Gastrocnemius medialis (tissue), 4 donors: Measurements from ENCODE around the gene KLF2. TPM values are rescaled to one million over a fixed set of nuclear protein-coding genes. Genes with fewer than 3 reads are reported as not detected.

Experiments
- ATAC-seq, 2 donors: fragments of 150-250 bp; one replicate each; pipeline ENCODE4 v1.9.1; 2016
- DNase-seq, 2 donors: peaks; one replicate each; pipeline ENCODE4 v3.0.0-alpha.2; 2019
- H3K27ac ChIP-seq, 4 donors: fragments of 200-600 bp; sonication (generic); 1 replicate in 1 of 4; 2 replicates in 3 of 4; pipeline ENCODE4 v1.5.1; 2016 to 2018; ENCODE audit warnings: mild to moderate bottlenecking in 2 of 4, moderate library complexity in 1 of 4
- H3K27me3 ChIP-seq, 3 donors: fragments of 200-600 bp; sonication (generic) in 2 of 3; 1 replicate in 1 of 3; 2 replicates in 2 of 3; pipeline versions ENCODE4 v1.5.1 to v1.6.0; 2016 to 2019; ENCODE audit warnings: mild to moderate bottlenecking in 1 of 3, moderate library complexity in 1 of 3
- H3K36me3 ChIP-seq, 2 donors: fragments of 200-600 bp; sonication (generic) in 1 of 2; one replicate each; pipeline ENCODE4 v1.5.1; 2017 to 2018
- H3K4me1 ChIP-seq, 2 donors: fragments of 200-600 bp; sonication (generic) in 1 of 2; one replicate each; pipeline ENCODE4 v1.5.1; 2016 to 2017; ENCODE audit warnings: mild to moderate bottlenecking in 2 of 2
- H3K4me3 ChIP-seq, 4 donors: fragments of 200-600 bp; sonication (generic) in 3 of 4; 1 replicate in 1 of 4; 2 replicates in 3 of 4; pipeline ENCODE4 v1.5.1; 2016 to 2019; ENCODE audit warnings: mild to moderate bottlenecking in 2 of 4
- H3K9me3 ChIP-seq, 3 donors: fragments of 200-600 bp; sonication (generic) in 2 of 3; 1 replicate in 1 of 3; 2 replicates in 2 of 3; pipeline ENCODE4 v1.5.1; 2016 to 2019
- POLR2A ChIP-seq, 2 donors: fragments of 450-650 bp; IDR thresholded peaks; one replicate each; pipeline ENCODE4 v1.6.1; 2017; ENCODE audit warnings: antibody characterized with exemption in 2 of 2, mild to moderate bottlenecking in 2 of 2, moderate library complexity in 2 of 2
- in situ Hi-C, 4 donors: fragments of 200-750 bp; cut with MboI; loops; one replicate each; pipeline versions ENCODE4 v1.15.0 to v1.8.0; 2017; ENCODE audit warnings: low sequenced_read_pairs in 4 of 4
- intact Hi-C: fragments of 100-400 bp; cut with DNase I; formaldehyde crosslinking; loops from one replicate; pipeline ENCODE4 v1.15.1; 2023; ENCODE audit warnings: low total_unique reads
- total RNA-seq, 4 donors: library from RNA; depleted of rRNA; stranded (reverse); fragments of >200 nt; gene quantifications; one replicate each; pipeline versions ENCODE4 v1.1.0 to v1.2.3, GENCODE V29; 2016
- TF ChIP-seq, protein P1 (sequence below), 5 experiments: fragments of 450-650 bp in 3 of 5; fragments of 200-600 bp in 2 of 5; sonication (generic) in 2 of 5; IDR thresholded peaks in 4 of 5; conservative IDR thresholded peaks in 1 of 5; 1 replicate in 4 of 5; 2 replicates in 1 of 5; pipeline ENCODE4 v1.5.1; 2016 to 2019; ENCODE audit warnings: antibody characterized with exemption in 5 of 5, mild to moderate bottlenecking in 3 of 5, moderate library complexity in 3 of 5

KLF2 gene
- total RNA-seq, 4 donors from 2014 or later = 6.8 to 45.6 (median 32.0) TPM

- Histone ChIP-seq H3K36me3 (no peaks in the 10 kb centered on the region), H3K4me3 (no peak overlapping the region), H3K9me3 (no peaks in the 10 kb centered on the region), H3K27ac (peak overlapping the region in 3 of 4 donors; percentile 69 to 86 (median 70)), H3K4me1 (peaks cover 18 to 53% of the 10 kb centered on the region in 2 donors), H3K27me3 (no peaks in the 10 kb centered on the region)
- ATAC-seq = no peak
- intact Hi-C loops = loop anchor here (5.0 kb wide), 1 partner anchor 38 kb away; no protein-coding TSS in a partner anchor
- no peak for TF ChIP-seq POLR2A (IDR thresholded peaks at IDR 0.05)
- TF ChIP-seq, protein P1, sequence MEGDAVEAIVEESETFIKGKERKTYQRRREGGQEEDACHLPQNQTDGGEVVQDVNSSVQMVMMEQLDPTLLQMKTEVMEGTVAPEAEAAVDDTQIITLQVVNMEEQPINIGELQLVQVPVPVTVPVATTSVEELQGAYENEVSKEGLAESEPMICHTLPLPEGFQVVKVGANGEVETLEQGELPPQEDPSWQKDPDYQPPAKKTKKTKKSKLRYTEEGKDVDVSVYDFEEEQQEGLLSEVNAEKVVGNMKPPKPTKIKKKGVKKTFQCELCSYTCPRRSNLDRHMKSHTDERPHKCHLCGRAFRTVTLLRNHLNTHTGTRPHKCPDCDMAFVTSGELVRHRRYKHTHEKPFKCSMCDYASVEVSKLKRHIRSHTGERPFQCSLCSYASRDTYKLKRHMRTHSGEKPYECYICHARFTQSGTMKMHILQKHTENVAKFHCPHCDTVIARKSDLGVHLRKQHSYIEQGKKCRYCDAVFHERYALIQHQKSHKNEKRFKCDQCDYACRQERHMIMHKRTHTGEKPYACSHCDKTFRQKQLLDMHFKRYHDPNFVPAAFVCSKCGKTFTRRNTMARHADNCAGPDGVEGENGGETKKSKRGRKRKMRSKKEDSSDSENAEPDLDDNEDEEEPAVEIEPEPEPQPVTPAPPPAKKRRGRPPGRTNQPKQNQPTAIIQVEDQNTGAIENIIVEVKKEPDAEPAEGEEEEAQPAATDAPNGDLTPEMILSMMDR (IDR thresholded peaks at IDR 0.05 in 4 of 5, conservative IDR thresholded peaks at IDR 0.05 in 1 of 5) = no peak
- in situ Hi-C loops = no loop called here
- DNase-seq = no peak
Measured at GRCh38 chr19:16365300-16365996, 40.8 kb downstream of the KLF2 start.

- Histone ChIP-seq H3K4me3 (no peak overlapping the region), H3K4me1 (peaks cover 18 to 59% of the 10 kb centered on the region in 2 donors), H3K9me3 (no peaks in the 10 kb centered on the region), H3K27ac (peak overlapping the region; percentile 35 to 86 (median 70)), H3K36me3 (no peaks in the 10 kb centered on the region), H3K27me3 (no peaks in the 10 kb centered on the region)
- intact Hi-C loops = loop anchor here (5.0 kb wide), 1 partner anchor 39 kb away; no protein-coding TSS in a partner anchor
- no peak for TF ChIP-seq POLR2A (IDR thresholded peaks at IDR 0.05)
- TF ChIP-seq, protein P1 (IDR thresholded peaks at IDR 0.05 in 4 of 5, conservative IDR thresholded peaks at IDR 0.05 in 1 of 5) = no peak
- in situ Hi-C loops = no loop called here
- no peak for ATAC-seq
- no peak for DNase-seq
Measured at GRCh38 chr19:16366056-16366432, 41.4 kb downstream of the KLF2 start.

GRCh38 chr19:16366433-16367260 is 42.0 kb downstream of the KLF2 start:
- peak; percentile 92 for ATAC-seq
- peaks cover 18 to 59% of the 10 kb centered on the region in 2 donors for H3K4me1 ChIP-seq

GRCh38 chr19:16367261-16367683 is 42.6 kb downstream of the KLF2 start:
- Histone ChIP-seq H3K4me3 (no peak overlapping the region), H3K4me1 (peaks cover 23 to 66% of the 10 kb centered on the region in 2 donors), H3K27ac (peak overlapping the region; percentile 35 to 86 (median 70)), H3K27me3 (no peaks in the 10 kb centered on the region), H3K9me3 (no peaks in the 10 kb centered on the region), H3K36me3 (no peaks in the 10 kb centered on the region)
- no peak for DNase-seq
- in situ Hi-C loops = no loop called here
- TF ChIP-seq POLR2A (IDR thresholded peaks at IDR 0.05) = no peak
- TF ChIP-seq, protein P1 (IDR thresholded peaks at IDR 0.05 in 4 of 5, conservative IDR thresholded peaks at IDR 0.05 in 1 of 5) = no peak
- intact Hi-C loops = loop anchor here (5.0 kb wide), 1 partner anchor 40 kb away; no protein-coding TSS in a partner anchor
- no peak for ATAC-seq

More at GRCh38 chr19:16366433-16367260, 42.0 kb downstream of the KLF2 start:
- H3K27ac ChIP-seq = peak overlapping the region; percentile 35 to 86 (median 70)
- no peaks in the 10 kb centered on the region for H3K27me3 ChIP-seq
- peak overlapping the region in 2 of 4 donors; percentile 8 to 17 for H3K4me3 ChIP-seq
- in situ Hi-C loops = no loop called here
- no peaks in the 10 kb centered on the region for H3K36me3 ChIP-seq
- peak in 1 of 2 donors; percentile 36 for TF ChIP-seq POLR2A (IDR thresholded peaks at IDR 0.05)
- TF ChIP-seq, protein P1 (IDR thresholded peaks at IDR 0.05 in 4 of 5, conservative IDR thresholded peaks at IDR 0.05 in 1 of 5) = no peak
- intact Hi-C loops = loop anchor here (5.0 kb wide), 1 partner anchor 39 kb away; no protein-coding TSS in a partner anchor
- no peaks in the 10 kb centered on the region for H3K9me3 ChIP-seq
- DNase-seq = peak; percentile 37 to 73
